IPS-NIHi7 (cell line): Measurements from ENCODE around the gene MAP3K8.
"Not testable (repeated sequence)": the region's sequence is repeated elsewhere in the genome, so short reads cannot be mapped to it uniquely, and the experiment has no call there.

Experiments used
- DNase-seq: peaks from one replicate; pipeline ENCODE4 v3.0.0; 2012; ENCODE audit warnings: mixed read lengths; ENCODE audit errors: extremely low spot score

The MAP3K8 gene

GRCh38 chr10:30447125-30447799 lies 13.3 kb downstream of the MAP3K8 start:
- DNase-seq = no peak

- DNase-seq = no peak
These were observed 14.1 kb downstream of the MAP3K8 start for GRCh38 chr10:30448092-30448491.

- DNase-seq = no peak
These were observed 20.0 kb downstream of the MAP3K8 start for GRCh38 chr10:30453764-30454527.

GRCh38 chr10:30454744-30455510 lies 20.9 kb downstream of the MAP3K8 start:
- no peak for DNase-seq

- DNase-seq = no peak
These were observed 21.8 kb downstream of the MAP3K8 start for GRCh38 chr10:30455816-30456215.

- no peak for DNase-seq
These were observed 22.3 kb downstream of the MAP3K8 start for GRCh38 chr10:30456266-30456665.

GRCh38 chr10:30459283-30459682 lies 25.3 kb downstream of the MAP3K8 start:
- DNase-seq = no peak

GRCh38 chr10:30460121-30460520 lies 26.1 kb downstream of the MAP3K8 start:
- DNase-seq = no peak

GRCh38 chr10:30462513-30462912 lies 28.5 kb downstream of the MAP3K8 start:
- DNase-seq = no peak

- no peak for DNase-seq
These were observed 30.0 kb downstream of the MAP3K8 start for GRCh38 chr10:30463944-30464451.

- no peak for DNase-seq
These were observed 30.7 kb downstream of the MAP3K8 start for GRCh38 chr10:30464675-30465074.

GRCh38 chr10:30466445-30466844 lies 32.5 kb downstream of the MAP3K8 start:
- no peak for DNase-seq

GRCh38 chr10:30467651-30468338 lies 33.8 kb downstream of the MAP3K8 start:
- DNase-seq = no peak

GRCh38 chr10:30472414-30473155 lies 38.6 kb downstream of the MAP3K8 start:
- no peak for DNase-seq

- not testable (repeated sequence) for DNase-seq
These were observed 41.5 kb downstream of the MAP3K8 start for GRCh38 chr10:30475515-30475914.

- DNase-seq = no peak
These were observed 42.6 kb downstream of the MAP3K8 start for GRCh38 chr10:30476511-30477155.

- not testable (repeated sequence) for DNase-seq
These were observed 45.5 kb downstream of the MAP3K8 start for GRCh38 chr10:30479513-30479912.

GRCh38 chr10:30481603-30482002 lies 47.6 kb downstream of the MAP3K8 start:
- no peak for DNase-seq

- no peak for DNase-seq
These were observed 54.3 kb downstream of the MAP3K8 start for GRCh38 chr10:30488316-30488715.

GRCh38 chr10:30489346-30489745 lies 55.4 kb downstream of the MAP3K8 start:
- no peak for DNase-seq
